ENCODE data around the gene TMEM178B. TPM values are rescaled to one million over a fixed set of nuclear protein-coding genes. Genes with fewer than 3 reads are reported as not detected.

Gene TMEM178B
- total and polyA plus RNA-seq, 9 of the 15 experiments (the other 6 are each of a cell fraction or from before 2014, with no cell fraction given), result under 0.01 to 0.03 (median 0.01) TPM; not detected in 5

GRCh38 chr7:141193066-141193465, 119.2 kb downstream of the TMEM178B start (continued):
- peak; percentile 80 for TF ChIP-seq TFAP4 (CRISPR knock-in tag; IDR thresholded peaks at IDR 0.05; ENCODE audit: borderline replicate concordance)
- no peak for TF ChIP-seq BRF2 (IDR thresholded peaks at IDR 0.05; ENCODE audit: borderline replicate concordance, insufficient read depth, insufficient read length)
- peak; percentile 72 for TF ChIP-seq ARID1B (IDR thresholded peaks at IDR 0.05)
- TF ChIP-seq HMG20B (CRISPR knock-in tag; IDR thresholded peaks at IDR 0.05), result no peak
- no peak for TF ChIP-seq SRF (CRISPR knock-in tag; IDR thresholded peaks at IDR 0.05)
- 0 out of 2 replicates have a peak, but pooled peaks have one; percentile 40 for TF ChIP-seq EP300 (IDR thresholded peaks at IDR 0.05; ENCODE audit: low read length)
- no peak for TF ChIP-seq MED1 (CRISPR knock-in tag; IDR thresholded peaks at IDR 0.05; ENCODE audit: borderline replicate concordance)
- no peak for TF ChIP-seq ZNF263 (CRISPR knock-in tag; IDR thresholded peaks at IDR 0.05; ENCODE audit: borderline replicate concordance)
- no peak for TF ChIP-seq ZNF134 (CRISPR knock-in tag; conservative IDR thresholded peaks at IDR 0.05)
- TF ChIP-seq HCFC1 (IDR thresholded peaks at IDR 0.05; ENCODE audit: low read depth, low read length), result no peak
- TF ChIP-seq NCOR1 (IDR thresholded peaks at IDR 0.05), result peak; percentile 41; the same call in 1 of the 2 replicates
- TF ChIP-seq SIN3A (IDR thresholded peaks at IDR 0.05; ENCODE audit: borderline replicate concordance in 2 of 2, control insufficient read depth in 1 of 2, low read depth in 2 of 2, low read length in 2 of 2), result no peak
- 0 out of 2 replicates have a peak, but pooled peaks have one; percentile 33 for TF ChIP-seq MTA2 (IDR thresholded peaks at IDR 0.05; ENCODE audit: low read depth)
- no peak for TF ChIP-seq FIP1L1 (IDR thresholded peaks at IDR 0.05; ENCODE audit: low read depth, low read length, poor library complexity, severe bottlenecking)
- peak; percentile 71 for TF ChIP-seq TCF3 (CRISPR knock-in tag; IDR thresholded peaks at IDR 0.05)
- TF ChIP-seq ZNF217 (CRISPR knock-in tag; IDR thresholded peaks at IDR 0.05), result no peak
- no peak for TF ChIP-seq BHLHE40 (IDR thresholded peaks at IDR 0.05; ENCODE audit: low read length)
- no peak for TF ChIP-seq CHAMP1 (IDR thresholded peaks at IDR 0.05)
- no peak for TF ChIP-seq ID3 (CRISPR knock-in tag; IDR thresholded peaks at IDR 0.05)
- TF ChIP-seq ID3 (tag; IDR thresholded peaks at IDR 0.05), result no peak
- TF ChIP-seq POLR2AphosphoS5 (IDR thresholded peaks at IDR 0.05; ENCODE audit: control insufficient read depth, insufficient read depth, low read depth, low read length), result peak; percentile 18; the same call in 1 of the 2 replicates
- TF ChIP-seq USF2 (CRISPR knock-in tag; IDR thresholded peaks at IDR 0.05), result no peak
